ENCODE measurements around the gene SMS. TPM values are rescaled to one million over a fixed set of nuclear protein-coding genes. Genes with fewer than 3 reads are reported as not detected.
A peak's percentile ranks its signal among the peaks of the same experiment; 100 is the strongest.

Gene SMS
- total and polyA plus RNA-seq, 10 of the 15 experiments (the other 5 are each of a cell fraction or from before 2014, with no cell fraction given), result 55.8 to 156 (median 114) TPM

- no peak for TF ChIP-seq PAX8 (IDR thresholded peaks at IDR 0.05)
- TF ChIP-seq CHD2 (IDR thresholded peaks at IDR 0.05; ENCODE audit: borderline replicate concordance, low read depth, low read length), result no peak
- TF ChIP-seq KLF5 (IDR thresholded peaks at IDR 0.05; ENCODE audit: partially characterized antibody), result no peak
- TF ChIP-seq ZNF274 (IDR thresholded peaks at IDR 0.05; ENCODE audit: insufficient read depth, insufficient read length), result no peak
- peak in 1 of 2 experiments; percentile 17; a peak in 1 of 4 replicates for TF ChIP-seq EP300 (IDR thresholded peaks at IDR 0.05; ENCODE audit: borderline replicate concordance in 1 of 2, control insufficient read depth in 1 of 2, low read depth in 2 of 2, low read length in 2 of 2)
- TF ChIP-seq RELA (IDR thresholded peaks at IDR 0.05; ENCODE audit: borderline replicate concordance, partially characterized antibody), result no peak
- no peak for TF ChIP-seq WRNIP1 (IDR thresholded peaks at IDR 0.05; ENCODE audit: borderline replicate concordance, low read depth, low read length)
- TF ChIP-seq SUPT20H (IDR thresholded peaks at IDR 0.05; ENCODE audit: borderline replicate concordance, control insufficient read depth, low read depth, low read length), result no peak
- no peak for TF ChIP-seq USF2 (IDR thresholded peaks at IDR 0.05; ENCODE audit: borderline replicate concordance, low read depth, low read length)
- no peak for TF ChIP-seq TBL1XR1 (IDR thresholded peaks at IDR 0.05; ENCODE audit: low read depth, low read length)
- TF ChIP-seq CBX5 (IDR thresholded peaks at IDR 0.05; ENCODE audit: low read depth), result no peak
- no peak for TF ChIP-seq NKRF (conservative IDR thresholded peaks at IDR 0.05)
- no peak for TF ChIP-seq BCL3 (IDR thresholded peaks at IDR 0.05; ENCODE audit: borderline replicate concordance, insufficient read depth, low read depth, low read length, poor library complexity, severe bottlenecking)
- TF ChIP-seq ZSCAN29 (IDR thresholded peaks at IDR 0.05), result no peak
- TF ChIP-seq ATF7 (IDR thresholded peaks at IDR 0.05; ENCODE audit: low read depth), result peak; percentile 74
- TF ChIP-seq RFX5 (IDR thresholded peaks at IDR 0.05; ENCODE audit: low read depth, low read length), result no peak
- TF ChIP-seq CEBPZ (IDR thresholded peaks at IDR 0.05; ENCODE audit: low read depth, low read length), result no peak
- TF ChIP-seq IRF4 (IDR thresholded peaks at IDR 0.05; ENCODE audit: low read depth, low read length), result no peak
- no peak for TF ChIP-seq CHD1 (IDR thresholded peaks at IDR 0.05; ENCODE audit: low read depth, low read length)
- peak; percentile 37; the same call in 1 of the 2 replicates for TF ChIP-seq ATF2 (IDR thresholded peaks at IDR 0.05; ENCODE audit: low read length)
- no peak for TF ChIP-seq SP1 (IDR thresholded peaks at IDR 0.05; ENCODE audit: low read depth, low read length)
- TF ChIP-seq SPI1 (IDR thresholded peaks at IDR 0.05; ENCODE audit: borderline replicate concordance, insufficient read depth, low read depth, low read length), result no peak
- peak; percentile 62 to 68; a peak in 2 of 4 replicates for TF ChIP-seq IKZF2 (IDR thresholded peaks at IDR 0.05)
Measured at GRCh38 chrX:21989384-21989783, 48.9 kb downstream of the SMS start (continued).
